COR-L47 (cell line): ENCODE measurements around the gene TPSG1.
"Not testable (repeated sequence)": the region's sequence is repeated elsewhere in the genome, so short reads cannot be mapped to it uniquely, and the experiment has no call there.

Experiments used
- DNase-seq: peaks from one replicate; lab custom pipeline; 2025; lab: John Stamatoyannopoulos, UW

Gene TPSG1

DNA sequence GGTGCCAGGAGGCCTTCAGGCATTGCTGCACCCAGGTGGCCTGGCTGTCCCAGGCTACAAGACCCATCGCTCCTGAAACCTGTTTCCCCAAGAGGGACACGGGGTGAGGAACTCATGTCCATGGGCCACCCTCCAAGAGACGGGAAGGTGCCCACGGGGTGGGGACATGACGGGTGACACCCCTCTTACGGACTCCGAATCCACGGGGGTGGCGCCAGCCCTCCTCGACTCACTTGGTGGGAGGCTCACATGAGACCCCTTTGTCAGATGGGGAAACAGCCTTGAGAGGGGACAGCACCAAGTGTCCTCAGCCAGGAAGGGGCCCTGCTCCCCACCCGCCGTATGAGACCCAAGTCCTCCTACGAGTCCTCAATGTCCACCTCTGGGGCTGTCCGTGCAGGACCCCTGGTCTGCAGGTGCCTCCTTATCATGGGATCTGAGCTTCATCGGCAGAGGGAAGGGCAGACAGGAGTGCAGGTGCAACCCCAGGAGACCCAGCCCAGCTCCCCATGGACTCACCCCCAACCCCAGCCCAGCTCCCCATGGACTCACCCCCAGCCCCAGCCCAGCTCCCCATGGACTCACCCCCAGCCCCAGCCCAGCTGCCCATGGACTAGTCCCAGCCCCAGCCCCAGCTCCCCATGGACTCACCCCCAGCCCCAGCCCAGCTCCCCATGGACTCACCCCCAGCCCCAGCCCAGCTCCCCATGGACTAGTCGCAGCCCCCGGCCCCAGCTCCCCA, 5.6 kb upstream of the TPSG1 start:
- not testable (repeated sequence) for DNase-seq

DNA sequence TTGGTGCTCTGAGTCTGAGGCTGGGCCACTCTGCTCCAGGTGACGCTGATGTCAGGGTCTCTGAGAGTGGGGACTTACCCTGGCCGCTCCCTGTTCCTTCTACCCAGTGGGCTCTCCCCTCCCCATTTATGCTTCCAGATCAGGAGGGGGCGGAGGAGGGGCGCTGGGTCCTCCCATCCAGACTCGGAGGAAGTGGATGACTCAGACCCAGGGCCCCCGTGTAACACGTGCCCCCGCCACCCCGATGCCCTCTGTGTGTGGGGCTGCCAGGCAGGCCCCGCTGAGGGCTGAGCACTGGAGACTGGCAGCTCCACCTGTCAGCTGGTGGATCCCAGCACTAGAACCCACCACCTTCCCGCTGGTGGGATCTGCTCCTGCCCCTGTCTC, 5.0 kb upstream of the TPSG1 start, which contains the start of gene TPSB2:
TPSB2 (minus strand) TSS at position 101 of the 387 bp plus-strand sequence. CDS start 233 bp downstream, outside the sequence.
- DNase-seq, result not testable (repeated sequence)

DNA sequence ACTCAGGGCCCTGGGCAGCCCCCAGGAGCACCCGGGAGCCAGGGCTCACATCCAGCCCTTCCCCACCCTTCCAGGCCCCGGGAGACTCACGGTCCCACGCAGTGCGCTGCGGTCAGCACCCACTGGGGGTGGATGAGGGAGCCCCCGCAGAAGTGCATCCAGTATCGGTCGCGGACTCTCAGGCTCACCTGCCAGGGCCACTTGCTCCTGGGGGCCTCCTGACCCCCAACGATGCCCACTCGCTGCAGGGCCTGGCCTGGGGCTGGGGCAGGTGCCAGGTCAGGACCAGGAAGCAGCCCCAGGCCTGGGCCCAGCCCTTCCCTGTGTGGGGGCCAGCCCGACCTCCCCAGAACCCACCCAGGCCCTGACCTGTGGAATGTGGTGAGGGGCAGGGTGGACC, 4.4 kb upstream of the TPSG1 start:
- not testable (repeated sequence) for DNase-seq

DNA sequence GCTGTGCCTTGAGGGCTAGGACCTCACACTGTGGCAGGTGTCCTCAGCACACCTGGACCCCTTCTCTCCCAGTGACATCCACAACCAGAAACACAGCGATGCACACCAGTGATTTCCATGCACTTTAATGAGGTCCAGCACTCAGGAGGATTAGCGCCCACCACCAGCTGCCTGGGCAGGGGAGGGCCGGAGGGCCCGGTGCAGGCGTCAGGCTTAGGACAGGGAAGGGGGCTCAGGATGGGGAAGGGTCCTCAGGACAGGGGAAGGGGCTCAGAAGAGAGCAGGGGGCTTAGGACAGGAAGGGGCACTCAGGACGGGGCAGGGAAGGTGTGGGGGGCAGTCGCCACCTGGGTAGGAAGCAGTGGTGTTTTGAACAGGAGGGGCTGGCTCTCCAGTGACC, 3.2 kb upstream of the TPSG1 start:
- not testable (repeated sequence) for DNase-seq

DNA sequence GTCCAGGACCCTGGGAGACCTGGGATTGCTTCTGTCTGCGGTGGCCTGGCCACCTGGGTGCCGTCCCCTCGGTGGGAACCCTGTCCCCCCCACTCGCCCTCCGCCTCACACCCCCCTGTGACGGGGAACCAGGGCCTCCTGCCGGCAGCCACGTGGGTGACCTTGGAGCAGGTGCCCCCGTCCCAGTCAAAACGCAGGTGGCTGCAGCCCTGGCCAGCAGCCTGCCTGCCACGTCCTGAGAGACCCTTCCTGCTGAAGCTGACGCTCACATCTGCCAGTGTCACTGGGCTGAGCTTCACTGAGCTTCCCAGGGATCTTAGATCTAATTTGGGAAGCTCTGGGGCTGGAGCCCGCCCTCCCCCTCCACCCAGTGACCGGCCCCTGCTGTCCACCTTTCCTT, 1.6 kb upstream of the TPSG1 start:
- DNase-seq, result not testable (repeated sequence)

DNA sequence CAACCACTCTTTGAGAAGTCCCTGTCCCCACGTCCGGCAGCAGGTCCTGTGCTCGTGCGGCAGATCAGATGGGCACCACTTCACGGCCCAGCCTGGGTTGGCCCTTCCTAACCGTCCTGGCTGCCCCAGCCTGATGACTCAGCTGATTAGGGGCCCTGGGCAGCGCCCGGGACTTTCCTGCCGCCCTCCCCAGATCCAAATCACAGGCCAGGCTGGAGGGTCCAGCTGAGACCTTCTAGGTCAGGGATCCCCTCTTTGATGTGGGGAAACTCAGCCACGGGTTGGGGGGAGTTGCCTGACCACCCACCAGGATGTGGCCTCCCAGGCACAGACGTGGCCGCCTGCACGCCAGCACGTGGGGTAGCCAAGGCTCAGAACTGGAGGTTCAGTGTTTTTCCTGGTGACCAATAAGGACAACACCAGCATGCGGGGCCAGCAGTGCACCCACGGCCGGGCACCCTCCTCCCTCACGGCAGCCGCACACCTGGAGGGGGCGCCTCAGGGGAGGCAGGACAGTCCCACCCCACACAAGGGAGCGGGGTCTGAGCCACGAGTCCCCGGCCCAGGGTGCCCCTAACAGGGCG, 752 bp upstream of the TPSG1 start:
- not testable (repeated sequence) for DNase-seq

DNA sequence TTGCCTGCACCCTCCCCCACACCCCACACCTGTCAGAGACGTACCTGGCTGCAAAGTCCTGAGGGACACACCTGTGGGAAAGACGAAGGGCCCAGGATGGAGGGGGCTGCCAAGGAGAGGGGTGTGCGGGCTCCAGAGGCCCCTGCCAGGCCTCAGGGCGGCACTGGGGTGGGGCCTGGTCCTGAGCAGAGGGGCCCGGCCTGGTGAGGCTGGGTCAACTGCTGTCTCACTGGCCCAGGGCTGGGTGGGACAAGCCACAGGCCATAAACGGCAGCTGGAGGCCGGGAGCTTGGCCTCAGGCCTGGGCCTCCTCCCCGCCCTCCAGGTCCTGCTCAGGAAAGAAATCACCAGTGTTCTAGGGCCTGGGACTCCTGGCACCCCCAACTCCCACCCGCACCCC, 510 bp downstream of the TPSG1 start:
- no peak for DNase-seq

DNA sequence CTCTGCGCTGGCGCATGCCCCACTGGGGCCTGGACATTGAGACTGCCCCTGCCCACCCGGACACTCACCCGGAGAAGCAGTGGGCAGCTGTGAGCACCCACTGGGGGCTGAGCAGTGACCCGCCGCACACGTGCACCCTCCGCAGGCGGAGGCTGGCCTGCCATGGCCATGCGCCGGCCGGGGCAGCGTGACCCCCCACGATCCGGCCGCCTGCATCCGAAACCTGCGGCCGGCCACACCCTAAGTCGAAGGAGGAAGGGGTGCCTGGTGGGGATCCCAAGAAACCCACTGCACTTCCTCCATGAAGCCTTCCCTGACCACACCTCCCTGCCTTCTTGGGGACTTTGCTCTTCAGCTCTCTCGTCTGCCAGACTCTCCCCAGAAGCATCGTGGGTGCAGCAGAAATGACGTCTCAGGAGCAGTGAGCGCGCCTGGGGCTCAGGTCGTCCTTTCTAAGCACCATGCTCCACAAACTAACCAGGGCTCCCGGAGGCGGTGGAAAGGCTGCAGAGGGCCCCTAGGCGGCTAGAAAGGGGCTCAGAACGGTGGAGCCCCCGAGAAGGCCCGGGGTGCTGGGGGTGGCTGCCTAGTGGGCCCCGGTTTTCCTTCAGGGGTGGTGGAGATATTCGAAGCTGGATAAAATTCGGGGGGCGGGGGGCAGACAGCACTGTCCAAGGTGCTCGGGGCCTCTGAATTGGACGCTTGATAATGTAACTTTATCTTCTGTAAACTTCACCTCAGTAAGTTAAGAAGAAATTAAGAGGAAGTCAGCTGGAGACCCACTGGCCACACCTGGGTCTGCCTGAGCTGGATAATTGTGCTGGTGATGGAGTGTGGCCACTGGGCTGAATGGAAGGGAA, 1.5 kb downstream of the TPSG1 start:
- DNase-seq, result no peak

DNA sequence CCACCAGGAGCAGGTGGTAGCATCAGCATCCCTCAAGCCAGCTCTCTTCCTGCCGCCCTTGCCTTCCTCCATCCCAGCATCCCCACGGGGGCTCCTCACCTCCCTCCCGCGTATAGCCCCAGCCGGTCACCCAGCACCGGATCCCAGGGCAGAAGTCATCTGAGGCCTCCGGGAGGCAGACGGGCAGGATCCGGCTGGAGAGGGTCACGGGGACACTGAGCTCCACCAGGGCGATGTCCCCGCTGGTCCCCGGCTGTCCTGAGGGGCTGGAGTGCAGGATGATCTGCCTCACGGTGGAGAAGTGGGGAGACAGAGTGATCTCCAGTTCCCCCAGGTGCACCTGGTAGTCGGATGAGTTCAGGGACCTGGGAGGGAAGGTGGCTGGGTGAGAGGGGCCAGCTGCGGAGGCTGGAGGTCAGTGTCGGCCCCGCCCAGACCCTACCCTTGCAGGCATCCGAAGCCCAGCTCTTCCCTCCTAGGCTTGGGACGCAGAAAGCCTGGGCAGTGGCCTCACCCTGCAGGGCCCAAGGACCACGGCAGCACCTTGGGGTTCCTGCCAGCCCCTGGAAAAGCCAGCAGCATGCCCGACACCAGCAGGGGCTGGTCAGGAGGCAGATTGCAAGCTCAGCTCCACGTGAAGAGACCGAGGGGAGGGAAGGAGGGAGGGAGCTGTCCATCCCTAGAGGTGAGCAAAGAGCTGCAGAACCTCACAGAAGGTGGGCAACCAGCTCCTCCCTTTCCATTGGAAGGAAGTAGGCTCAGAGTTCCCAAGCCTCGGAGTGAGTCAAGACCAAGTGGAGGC, 2.3 kb downstream of the TPSG1 start:
- no peak for DNase-seq

DNA sequence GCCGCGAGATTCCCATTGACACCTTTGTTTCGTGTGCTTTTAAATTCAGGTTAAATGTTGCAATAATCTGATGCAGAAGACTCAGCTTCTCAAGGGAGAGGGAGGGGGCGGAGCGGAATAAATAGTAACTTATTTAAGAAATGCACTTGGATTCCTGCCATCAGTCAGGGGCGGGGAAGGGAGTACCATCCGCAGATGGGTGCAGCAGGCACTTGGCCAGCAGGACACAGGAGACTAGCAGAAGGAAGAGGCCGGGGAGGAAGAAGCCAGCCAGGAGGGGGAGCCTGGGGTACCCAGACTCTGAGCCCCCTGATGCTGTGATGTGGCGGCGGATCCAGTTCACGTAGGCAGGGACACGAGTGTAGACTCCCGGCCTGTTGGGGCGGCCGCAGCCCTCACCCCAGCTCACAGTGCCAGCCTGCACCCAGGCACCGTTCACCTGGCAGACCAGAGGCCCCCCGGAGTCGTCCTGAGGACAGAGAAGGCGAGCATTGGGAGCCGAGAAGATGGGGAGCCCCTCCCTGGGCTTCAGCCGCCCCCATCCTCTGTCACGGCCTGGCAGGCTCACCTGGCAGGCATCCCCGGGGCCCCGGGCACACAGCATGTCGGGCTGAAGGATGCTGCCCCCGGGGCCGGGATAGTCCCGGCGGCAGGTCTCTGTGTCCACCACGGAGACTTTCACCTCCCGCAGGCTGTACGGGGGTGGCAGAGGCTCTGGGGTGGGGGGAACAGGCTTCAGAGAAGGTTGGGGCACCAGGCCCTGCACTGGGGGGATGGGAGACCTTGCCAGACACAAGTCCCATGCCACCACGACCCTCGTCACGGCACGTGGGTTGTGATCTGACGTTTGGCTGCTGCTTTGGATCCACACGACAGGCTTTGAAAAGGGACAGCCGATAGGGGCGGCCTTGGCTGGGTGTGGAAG, 3.2 kb downstream of the TPSG1 start:
- no peak for DNase-seq

DNA sequence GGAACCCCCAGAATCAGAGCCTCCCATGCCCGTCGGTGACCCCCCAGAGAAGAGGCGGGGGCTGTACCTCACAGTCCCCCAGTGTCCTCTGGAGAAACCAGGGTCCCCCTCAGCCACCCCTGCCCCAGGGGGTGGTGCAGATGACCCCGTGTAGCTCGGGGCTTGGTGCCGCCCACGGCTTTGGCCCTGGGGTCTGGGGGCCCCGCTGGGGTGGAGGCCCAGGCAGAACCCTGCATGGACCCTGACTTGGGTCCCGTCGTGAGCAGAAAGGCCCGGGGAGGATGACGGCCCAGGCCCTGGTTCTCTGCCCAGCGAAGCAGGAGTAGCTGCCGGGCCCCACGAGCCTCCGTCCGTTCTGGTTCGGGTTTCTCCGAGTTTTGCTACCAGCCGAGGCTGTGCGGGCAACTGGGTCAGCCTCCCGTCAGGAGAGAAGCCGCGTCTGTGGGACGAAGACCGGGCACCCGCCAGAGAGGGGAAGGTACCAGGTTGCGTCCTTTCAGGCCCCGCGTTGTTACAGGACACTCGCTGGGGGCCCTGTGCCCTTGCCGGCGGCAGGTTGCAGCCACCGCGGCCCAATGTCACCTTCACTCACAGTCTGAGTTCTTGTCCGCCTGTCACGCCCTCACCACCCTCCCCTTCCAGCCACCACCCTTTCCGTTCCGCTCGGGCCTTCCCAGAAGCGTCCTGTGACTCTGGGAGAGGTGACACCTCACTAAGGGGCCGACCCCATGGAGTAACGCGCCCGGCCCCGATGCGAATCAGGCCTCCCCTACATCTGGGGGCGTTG, 4.0 kb downstream of the TPSG1 start:
- no peak for DNase-seq

DNA sequence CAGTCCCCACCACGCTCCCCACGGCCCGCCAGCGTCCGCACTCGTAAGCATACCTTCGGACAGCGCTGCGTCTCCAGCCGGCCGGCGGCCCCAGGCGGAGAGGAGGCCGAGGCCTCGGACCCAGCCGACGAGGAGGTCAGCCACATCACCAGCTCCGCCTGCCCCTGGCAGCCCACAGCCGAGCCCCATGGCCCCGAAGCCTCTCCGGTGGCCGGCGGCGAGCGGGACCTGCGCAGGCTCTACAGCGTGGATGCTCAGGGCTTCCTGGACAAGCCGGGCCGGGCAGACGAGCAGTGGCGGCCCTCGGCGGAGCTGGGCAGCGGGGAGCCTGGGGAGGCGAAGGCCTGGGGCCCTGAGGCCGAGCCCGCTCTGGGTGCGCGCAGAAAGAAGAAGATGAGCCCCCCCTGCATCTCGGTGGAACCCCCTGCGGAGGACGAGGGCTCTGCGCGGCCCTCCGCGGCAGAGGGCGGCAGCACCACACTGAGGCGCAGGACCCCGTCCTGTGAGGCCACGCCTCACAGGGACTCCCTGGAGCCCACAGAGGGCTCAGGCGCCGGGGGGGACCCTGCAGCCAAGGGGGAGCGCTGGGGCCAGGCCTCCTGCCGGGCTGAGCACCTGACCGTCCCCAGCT, 4.9 kb downstream of the TPSG1 start:
- DNase-seq, result no peak

DNA sequence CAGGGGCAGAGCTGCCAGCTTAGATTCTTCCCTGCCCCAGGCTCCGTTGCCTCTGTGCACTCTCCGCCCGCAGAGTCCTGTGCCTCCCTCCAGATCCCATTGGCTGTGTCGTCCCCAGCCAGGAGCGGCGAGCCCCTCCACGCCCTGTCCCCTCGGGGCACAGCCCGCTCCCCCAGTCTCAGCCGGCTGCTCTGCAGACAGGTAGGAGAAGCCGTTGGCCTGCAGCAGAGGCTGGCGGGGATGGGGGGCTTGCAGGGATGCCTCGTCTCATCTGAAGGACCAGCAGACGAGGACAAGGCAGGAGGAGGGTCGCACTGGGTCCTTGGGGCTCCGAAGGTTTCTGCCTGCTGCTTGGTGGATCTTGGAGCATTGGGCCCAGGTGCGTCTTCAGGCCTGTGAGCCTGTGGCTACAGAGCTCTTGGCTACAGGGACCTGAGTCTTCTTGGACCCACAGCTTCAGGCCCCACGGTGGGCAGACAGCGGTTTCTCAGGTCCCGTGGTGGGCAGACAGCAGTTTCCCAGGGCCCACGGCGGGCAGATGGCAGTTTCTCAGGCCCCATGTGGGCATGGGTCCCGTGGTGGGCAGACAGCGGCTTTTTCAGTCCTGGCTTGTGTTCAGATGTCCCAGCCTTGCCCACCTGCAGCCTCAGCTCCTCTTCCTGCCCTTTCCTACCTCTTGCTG, 6.0 kb downstream of the TPSG1 start:
- DNase-seq, result no peak

DNA sequence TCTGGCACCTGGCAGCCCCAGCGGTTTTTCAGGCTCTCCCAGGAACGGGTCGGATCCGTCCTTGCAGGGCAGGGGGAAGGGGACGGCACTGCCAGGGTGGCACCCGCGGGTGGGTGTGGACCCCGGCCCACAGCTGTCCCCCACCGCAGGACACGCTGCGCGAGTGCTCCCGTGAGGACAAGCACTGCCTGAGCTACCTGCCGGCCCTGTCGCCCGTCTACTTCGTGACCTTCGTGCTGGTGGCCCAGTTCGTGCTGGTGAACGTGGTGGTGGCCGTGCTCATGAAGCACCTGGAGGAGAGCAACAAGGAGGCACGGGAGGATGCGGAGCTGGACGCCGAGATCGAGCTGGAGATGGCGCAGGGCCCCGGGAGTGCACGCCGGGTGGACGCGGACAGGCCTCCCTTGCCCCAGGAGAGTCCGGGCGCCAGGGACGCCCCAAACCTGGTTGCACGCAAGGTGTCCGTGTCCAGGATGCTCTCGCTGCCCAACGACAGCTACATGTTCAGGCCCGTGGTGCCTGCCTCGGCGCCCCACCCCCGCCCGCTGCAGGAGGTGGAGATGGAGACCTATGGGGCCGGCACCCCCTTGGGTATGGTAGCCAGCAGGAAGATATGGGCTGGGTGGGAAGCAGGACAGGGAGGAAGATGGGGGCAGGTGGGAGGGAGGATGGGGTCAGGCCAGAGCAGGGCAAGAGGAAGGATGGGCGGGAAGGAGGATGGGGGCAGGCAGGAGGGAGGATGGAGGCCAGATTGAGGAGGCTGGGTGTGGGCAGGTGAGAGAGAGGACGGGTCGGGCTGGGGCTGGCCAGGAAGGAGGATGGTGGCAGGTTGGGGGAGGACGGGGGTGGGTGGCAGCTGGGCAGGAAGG, 6.8 kb downstream of the TPSG1 start:
- DNase-seq, result no peak

DNA sequence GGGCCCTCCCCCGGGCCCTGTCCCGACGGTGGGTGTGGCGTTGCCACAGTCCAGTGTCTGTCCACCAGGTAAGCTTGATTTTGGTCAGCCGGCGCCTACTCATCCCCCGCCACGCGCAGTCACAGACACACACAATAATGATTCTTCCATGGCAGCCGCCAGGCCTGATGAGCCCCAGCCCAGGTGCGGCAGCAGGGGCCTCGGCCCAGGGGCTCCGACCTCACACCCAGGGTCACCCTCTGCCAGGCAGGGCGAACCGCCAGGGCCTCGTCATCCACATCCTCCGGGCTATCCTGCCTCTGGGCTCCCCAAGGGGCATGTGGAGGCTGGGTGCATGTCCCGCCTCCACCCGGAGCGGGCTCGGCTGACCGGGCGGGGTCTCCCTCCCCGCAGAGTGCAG, 7.5 kb downstream of the TPSG1 start:
- no peak for DNase-seq

DNA sequence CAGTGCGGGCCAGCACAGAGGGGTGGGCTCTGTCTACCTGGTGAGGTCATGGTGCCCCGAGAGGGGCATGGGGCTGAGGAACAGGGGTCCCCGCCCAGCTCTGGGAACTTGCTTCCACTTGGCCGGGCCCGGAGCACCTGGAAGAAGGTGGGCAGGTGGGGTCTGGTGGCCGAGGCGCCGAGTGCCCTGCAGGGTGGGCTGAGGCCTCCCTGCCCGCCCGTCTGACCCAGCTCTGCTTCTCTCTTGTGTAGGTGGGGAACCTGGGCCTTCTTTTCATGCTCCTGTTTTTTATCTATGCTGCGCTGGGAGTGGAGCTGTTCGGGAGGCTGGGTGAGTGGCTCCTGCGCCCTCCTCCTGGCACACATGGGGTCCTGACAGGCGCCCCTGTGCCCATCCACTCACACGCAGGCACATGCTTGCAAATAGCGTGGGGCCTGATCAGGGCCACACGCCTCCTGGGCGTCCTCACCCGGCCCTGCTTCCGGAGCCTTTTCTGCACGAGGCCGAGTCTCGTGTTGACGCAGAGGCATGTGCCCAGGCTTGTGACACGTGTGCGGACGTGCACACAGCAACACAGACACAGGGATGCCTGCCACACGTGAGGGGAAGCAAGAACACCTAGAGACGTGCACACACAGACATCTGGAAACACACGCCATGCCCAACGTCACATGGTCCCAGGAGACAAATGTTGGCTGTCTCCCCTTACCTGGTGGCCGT, 8.2 kb downstream of the TPSG1 start:
- DNase-seq, result no peak

DNA sequence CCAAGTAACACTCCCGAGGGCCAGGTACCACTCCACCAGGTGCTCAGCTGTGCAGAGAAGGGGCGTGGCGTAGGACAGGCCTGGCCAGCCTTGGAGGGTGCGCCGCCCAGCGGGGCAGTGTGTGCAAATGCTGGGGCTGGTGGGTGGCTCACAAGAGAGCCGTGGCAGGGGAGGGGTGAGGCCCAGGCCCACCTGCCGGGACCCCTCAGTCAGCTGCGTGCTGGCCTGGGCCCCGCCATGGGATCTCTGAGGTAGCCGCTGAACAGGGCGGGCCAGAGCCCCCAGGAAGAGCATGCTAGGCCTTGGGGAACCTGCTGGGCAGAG, 8.8 kb downstream of the TPSG1 start:
- DNase-seq, result no peak
